Panc1 (cell line): ENCODE results near the gene SPTLC2. TPM values are rescaled to one million over a fixed set of nuclear protein-coding genes. Genes with fewer than 3 reads are reported as not detected.

Experiments used
- ATAC-seq: fragments of 200-7000 bp; cut with Tn5 transposase; 2 replicates; pipeline ENCODE4 v1.9.1; 2020; ENCODE audit warnings: mild to moderate bottlenecking, moderate library complexity
- BruUV-seq: library from RNA; stranded (reverse); fragments of 400-500 nt; replicated peaks from 2 replicates; lab custom pipeline; 2021; lab: Mats Ljungman, UMichigan
- CTCF ChIA-PET: fragments of 300-600 bp; sonication (Branson Sonifier 250); formaldehyde crosslinking; loops from one replicate; lab custom pipeline; 2022; ENCODE audit warnings: antibody characterized with exemption; lab: Charles Lee
- POLR2A ChIA-PET: fragments of 300-600 bp; sonication (Branson Sonifier 250); formaldehyde crosslinking; loops from one replicate; lab custom pipeline; 2022; ENCODE audit warnings: antibody characterized with exemption; lab: Charles Lee
- DNase-seq: peaks from one replicate; pipeline ENCODE4 v3.0.0-alpha.2; 2010; ENCODE audit warnings: low read depth, low spot score
- H3K27ac ChIP-seq: 2 replicates; pipeline ENCODE4 v1.5.1; 2011; ENCODE audit warnings: mild to moderate bottlenecking, low read length, inconsistent platforms
- H3K27me3 ChIP-seq: fragments of 200-500 bp; sonication (Bioruptor generic); 2 replicates; pipeline ENCODE4 v1.6.0; 2014; ENCODE audit warnings: low read length, inconsistent platforms; ENCODE audit not compliant: control insufficient read depth, insufficient read depth
- H3K36me3 ChIP-seq: fragments of 200-500 bp; sonication (Bioruptor generic); 2 replicates; pipeline ENCODE4 v1.5.1; 2014; ENCODE audit warnings: inconsistent platforms, mild to moderate bottlenecking, low read length, moderate library complexity; ENCODE audit not compliant: control insufficient read depth, insufficient read depth
- H3K4me1 ChIP-seq: 2 replicates; pipeline ENCODE4 v1.5.1; 2011; ENCODE audit warnings: inconsistent platforms, mild to moderate bottlenecking, low read length, moderate library complexity; ENCODE audit not compliant: control insufficient read depth, insufficient read depth
- H3K4me3 ChIP-seq, 2 experiments: 2 replicates each; pipeline ENCODE4 v1.5.1; 2011 to 2012; ENCODE audit warnings: low read depth in 2 of 2, low read length in 2 of 2, mild to moderate bottlenecking in 2 of 2, inconsistent platforms in 1 of 2, moderate library complexity in 1 of 2
- H3K9me3 ChIP-seq: fragments of 200-500 bp; sonication (Bioruptor generic); 2 replicates; pipeline ENCODE4 v1.5.1; 2014; ENCODE audit warnings: low read depth, mild to moderate bottlenecking, inconsistent platforms, low read length, moderate library complexity; ENCODE audit not compliant: control insufficient read depth, insufficient read depth
- CTCF ChIP-seq: fragments of 450-650 bp; IDR thresholded peaks from 2 replicates; pipeline ENCODE4 v1.5.1; 2017; ENCODE audit warnings: mild to moderate bottlenecking
- POLR2AphosphoS5 ChIP-seq: IDR thresholded peaks from 2 replicates; pipeline ENCODE4 v1.6.1; 2012; ENCODE audit warnings: mild to moderate bottlenecking, low read depth, low read length, moderate library complexity
- REST ChIP-seq, 2 experiments: IDR thresholded peaks; 2 replicates each; pipeline ENCODE4 v1.6.1; 2011 to 2012; ENCODE audit warnings: low read depth in 2 of 2, control low read depth in 1 of 2, low read length in 1 of 2, mild to moderate bottlenecking in 1 of 2, moderate library complexity in 1 of 2; ENCODE audit not compliant: insufficient read depth in 1 of 2
- SIN3A ChIP-seq: IDR thresholded peaks from 2 replicates; pipeline ENCODE4 v1.6.1; 2012; ENCODE audit warnings: low read depth, mild to moderate bottlenecking, low read length, moderate library complexity, borderline replicate concordance; ENCODE audit not compliant: insufficient read depth
- TCF7L2 ChIP-seq: IDR thresholded peaks from 2 replicates; pipeline ENCODE4 v1.6.1; 2011; ENCODE audit warnings: mild to moderate bottlenecking, low read depth, low read length, inconsistent platforms
- in situ Hi-C: cut with HindIII; loops from 2 replicates; pipeline ENCODE4 v1.10.0; 2016; ENCODE audit warnings: low sequenced_read_pairs, low pct_unique_long_range_greater_than_20kb
- intact Hi-C: fragments of 100-400 bp; cut with micrococcal nuclease; formaldehyde crosslinking; loops from one replicate; pipeline ENCODE4 v1.10.0; 2022; ENCODE audit not compliant: unreplicated experiment
- total RNA-seq: library from RNA; stranded (reverse); gene quantifications from one replicate; pipeline ENCODE4 v1.2.1, GENCODE V29; 2021; ENCODE audit not compliant: unreplicated experiment

SPTLC2 gene
- total RNA-seq, 1 experiment from 2014 or later, result 21.0 TPM

- Histone ChIP-seq H3K4me1 (no peaks in the 10 kb centered on the region), H3K27me3 (no peaks in the 10 kb centered on the region), H3K27ac (no peak overlapping the region), H3K36me3 (no peaks in the 10 kb centered on the region), H3K4me3 (no peak overlapping the region), H3K9me3 (no peaks in the 10 kb centered on the region)
- ChIA-PET CTCF (no interaction called here), POLR2A (no interaction called here)
- no peak for TF ChIP-seq CTCF
- TF ChIP-seq SIN3A, result no peak
- TF ChIP-seq POLR2AphosphoS5, result no peak
- TF ChIP-seq TCF7L2, result no peak
- TF ChIP-seq REST (IDR thresholded peaks at IDR 0.05; ENCODE audit: insufficient read depth in 1 of 2, low read depth in 2 of 2, low read length in 1 of 2), result no peak
- DNase-seq, result no peak
- intact Hi-C loops, result no loop called here
- BruUV-seq, result no TSS peak
- no peak for ATAC-seq
- in situ Hi-C loops, result no loop called here
Observed at GRCh38 chr14:77531071-77531470, 85.4 kb downstream of the SPTLC2 start.

GRCh38 chr14:77529963-77530362 lies 86.5 kb downstream of the SPTLC2 start:
- DNase-seq (no peak), ATAC-seq (no peak)
- H3K27me3 ChIP-seq, result no peaks in the 10 kb centered on the region
- in situ Hi-C loops (no loop called here), intact Hi-C loops (no loop called here)
- POLR2A ChIA-PET, result interaction anchor here (0.7 kb wide), 1 partner anchor 13 kb away, joined by 3 read pairs; no protein-coding TSS in a partner anchor
- no TSS peak for BruUV-seq
- H3K9me3 ChIP-seq, result no peaks in the 10 kb centered on the region
- TF ChIP-seq REST (IDR thresholded peaks at IDR 0.05; ENCODE audit: insufficient read depth in 1 of 2, low read depth in 2 of 2, low read length in 1 of 2), result no peak
- TF ChIP-seq POLR2AphosphoS5, result no peak
- no peak for TF ChIP-seq CTCF
- no peak for TF ChIP-seq SIN3A
- TF ChIP-seq TCF7L2, result no peak
- no peaks in the 10 kb centered on the region for H3K36me3 ChIP-seq
- no peak overlapping the region for H3K27ac ChIP-seq
- H3K4me3 ChIP-seq, result no peak overlapping the region
- no peaks in the 10 kb centered on the region for H3K4me1 ChIP-seq
- CTCF ChIA-PET, result no interaction called here
